ENCODE measurements around the gene SAMD11.

Gene SAMD11

DNA sequence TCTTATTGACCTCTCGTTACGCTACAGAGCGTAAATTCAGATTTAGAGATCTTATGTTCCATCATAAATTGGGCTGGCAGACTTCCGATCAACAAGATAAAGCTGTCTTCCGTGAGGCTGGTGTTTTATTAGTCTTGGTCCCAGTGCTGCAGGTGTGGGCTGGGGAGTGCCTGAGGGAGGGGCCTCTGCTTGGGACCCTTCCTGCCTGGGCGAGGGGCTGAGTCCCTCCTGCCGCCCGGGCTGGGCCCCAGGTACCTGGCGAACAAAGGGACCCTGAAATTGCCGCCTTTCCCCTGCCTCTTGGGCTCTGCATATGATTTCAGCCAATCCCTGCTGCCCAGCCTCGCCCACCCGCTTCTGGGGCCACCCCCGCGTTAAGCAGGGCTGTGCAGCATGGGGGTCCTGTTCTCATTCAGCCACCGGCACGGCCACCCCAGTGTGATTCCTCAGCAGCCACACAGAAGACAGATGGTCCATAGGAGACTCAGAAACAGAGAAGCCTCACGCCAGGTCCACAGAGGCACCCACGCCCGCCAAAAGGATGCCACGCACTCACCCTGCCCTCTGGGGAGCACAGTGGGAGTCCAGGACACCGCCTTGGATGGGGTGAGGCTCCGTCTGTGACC, 6.1 kb upstream of the SAMD11 start:
- DNase-seq = no peak

- no peak for DNase-seq
These were observed 5.4 kb upstream of the SAMD11 start for GRCh38 chr1:918353-918752.

GRCh38 chr1:918843-919242, 4.9 kb upstream of the SAMD11 start:
- DNase-seq = no peak

- no peak for DNase-seq
These were observed 4.4 kb upstream of the SAMD11 start for GRCh38 chr1:919271-919872.

DNA sequence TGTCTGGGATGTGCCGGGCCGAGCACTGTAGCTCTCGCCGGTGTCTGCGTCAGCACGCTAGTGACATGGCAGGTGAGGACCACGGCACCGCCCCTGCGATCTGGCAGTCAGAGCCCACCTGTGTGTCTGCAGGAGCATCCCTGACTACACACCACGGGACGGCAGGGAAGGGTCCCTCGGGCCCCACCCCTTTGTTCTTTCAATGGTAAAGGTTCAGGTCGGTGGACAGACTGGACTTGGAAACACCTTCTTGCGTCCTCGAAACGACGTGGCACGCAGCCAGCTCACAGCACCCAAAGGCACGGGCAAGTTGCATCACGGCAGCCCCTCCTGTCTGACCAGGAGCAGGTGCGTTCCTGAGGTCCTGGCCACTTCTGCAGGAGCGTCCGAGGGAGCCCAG, 3.7 kb upstream of the SAMD11 start:
- no peak for DNase-seq

- DNase-seq = no peak
These were observed 3.2 kb upstream of the SAMD11 start for GRCh38 chr1:920521-920920.

DNA sequence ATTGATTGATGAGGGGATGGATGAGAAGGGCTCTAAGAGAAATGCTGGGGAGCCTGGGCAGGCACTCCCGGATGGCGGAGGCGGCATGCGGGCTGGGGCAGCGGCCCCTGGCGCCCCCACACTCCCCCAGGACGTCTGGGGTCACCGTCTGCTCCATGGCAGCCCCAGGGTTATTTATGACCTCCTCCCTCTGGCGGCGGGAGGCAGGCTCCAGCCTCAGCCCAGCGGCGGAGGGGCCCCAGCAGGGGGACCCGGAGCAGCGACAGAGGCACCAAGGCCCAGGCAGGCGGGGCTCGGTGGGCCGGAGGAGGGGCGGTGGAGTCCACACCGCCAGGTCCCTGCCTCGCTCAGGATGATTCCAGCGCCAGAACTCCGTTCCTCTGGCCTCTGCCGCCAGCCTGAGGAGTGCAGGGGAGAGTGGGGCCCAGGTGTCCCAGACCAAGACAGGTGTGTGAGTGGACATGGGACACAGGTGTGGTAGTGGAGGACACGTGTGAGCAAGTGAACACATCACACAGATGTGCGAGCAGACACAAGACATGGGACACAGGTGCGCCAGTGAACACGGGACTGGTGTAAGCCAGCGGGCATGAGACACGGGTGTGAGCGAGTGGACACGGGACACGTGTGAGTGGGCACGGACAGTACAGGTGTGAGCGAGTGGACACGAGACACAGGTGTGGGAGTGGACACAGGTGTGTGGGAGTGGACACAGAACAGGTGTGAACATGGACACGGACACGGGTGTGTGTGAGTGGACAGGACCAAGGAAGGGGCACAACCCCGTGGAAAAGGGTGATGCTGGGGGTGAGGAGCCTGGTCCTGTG, 2.5 kb upstream of the SAMD11 start:
- no peak for DNase-seq

GRCh38 chr1:923991-924655, 400 bp downstream of the SAMD11 start:
- no peak for DNase-seq

GRCh38 chr1:924656-925560, 1.2 kb downstream of the SAMD11 start:
- no peak for DNase-seq

- no peak for DNase-seq
These were observed 2.1 kb downstream of the SAMD11 start for GRCh38 chr1:925561-926421.

DNA sequence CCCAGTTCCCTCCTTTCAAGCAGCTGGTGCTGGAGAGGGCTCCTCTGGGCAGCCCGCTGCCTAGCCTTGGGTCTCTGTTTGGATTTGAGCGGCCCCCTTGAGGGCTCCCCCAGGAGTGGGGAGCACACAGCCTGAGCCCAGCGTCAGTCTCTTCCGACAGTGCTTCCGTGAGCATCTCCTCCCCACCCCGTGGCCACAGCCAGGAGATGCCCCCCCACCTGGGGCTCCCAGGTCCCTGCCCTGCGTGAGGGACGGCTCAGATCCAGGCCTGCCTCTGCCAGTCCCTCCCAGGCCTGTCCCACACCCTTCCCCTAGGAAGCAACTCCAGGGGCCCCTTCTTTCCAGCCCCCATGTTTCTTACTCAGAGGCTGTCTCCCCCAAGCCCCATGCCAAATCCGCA, 3.5 kb downstream of the SAMD11 start:
- DNase-seq = no peak

DNA sequence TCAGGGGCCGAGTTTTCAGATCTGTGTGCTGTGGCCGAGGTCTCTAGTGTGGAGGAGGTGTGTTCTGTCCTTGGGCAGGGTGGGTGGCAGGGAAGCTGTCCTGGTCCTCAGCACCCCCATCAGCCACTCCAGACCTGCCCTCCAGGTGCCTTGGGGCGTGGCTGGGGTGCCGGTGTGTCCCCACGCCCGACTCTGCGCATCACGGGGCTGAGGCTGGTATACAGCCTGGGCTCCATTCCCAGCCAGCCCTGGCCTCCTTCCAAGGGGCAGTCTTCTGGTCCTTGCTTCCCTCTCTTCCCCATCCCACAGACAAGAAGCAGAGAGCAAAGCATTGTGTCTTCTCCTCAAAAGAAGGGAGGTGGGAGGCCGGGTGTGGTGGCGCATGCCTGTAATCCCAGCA, 4.0 kb downstream of the SAMD11 start:
- DNase-seq = no peak

GRCh38 chr1:928825-929661, 5.3 kb downstream of the SAMD11 start:
- no peak for DNase-seq

GRCh38 chr1:929712-930632, 6.2 kb downstream of the SAMD11 start:
- DNase-seq = no peak

GRCh38 chr1:930633-931138, 7.0 kb downstream of the SAMD11 start:
- no peak for DNase-seq

- no peak for DNase-seq
These were observed 7.9 kb downstream of the SAMD11 start for GRCh38 chr1:931380-932172.

DNA sequence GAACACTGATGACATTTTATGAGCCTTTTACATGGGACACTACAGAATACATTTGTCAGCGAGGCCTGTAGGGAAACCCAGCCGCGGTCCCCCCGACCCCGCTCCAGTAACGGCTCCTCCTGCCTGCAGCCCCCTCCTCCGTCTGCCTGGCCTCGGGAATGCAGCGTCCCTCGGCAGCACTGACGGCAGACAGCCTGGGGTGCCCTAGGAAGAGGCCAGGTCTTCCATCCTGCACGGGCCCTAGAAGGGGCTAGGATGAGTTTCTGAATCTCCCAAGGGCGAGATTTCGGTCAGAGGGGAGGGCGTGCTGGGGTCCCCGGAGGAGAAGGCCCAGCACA, 8.4 kb downstream of the SAMD11 start:
- no peak for DNase-seq

GRCh38 chr1:932776-933602, 9.3 kb downstream of the SAMD11 start:
- DNase-seq = no peak

Measured in cortex of kidney (tissue), 1 donor.